Measurements from ENCODE around the gene GLO1. TPM values are rescaled to one million over a fixed set of nuclear protein-coding genes. Genes with fewer than 3 reads are reported as not detected.

The GLO1 gene
- total RNA-seq, 4 donors from 2014 or later: 86.3 to 138 (median 116) TPM

GRCh38 chr6:38637756-38638155 is 65.2 kb downstream of the GLO1 start:
- Histone ChIP-seq H3K27ac (no peak overlapping the region), H3K36me3 (no peaks in the 10 kb centered on the region), H3K9me3 (no peaks in the 10 kb centered on the region), H3K4me3 (no peak overlapping the region), H3K4me1 (peaks cover 28 to 36% of the 10 kb centered on the region in 2 donors), H3K27me3 (no peaks in the 10 kb centered on the region)
- intact Hi-C loops (cut with DNase I; ENCODE audit: low total_unique reads) (no loop called here), in situ Hi-C loops (cut with MboI; ENCODE audit: low sequenced_read_pairs in 4 of 4) (no loop called here)
- DNase-seq (no peak), ATAC-seq (no peak)
- no peak for TF ChIP-seq CTCF (IDR thresholded peaks at IDR 0.05 in 4 of 5, conservative IDR thresholded peaks at IDR 0.05 in 1 of 5)
- no peak for TF ChIP-seq POLR2A (IDR thresholded peaks at IDR 0.05)

GRCh38 chr6:38636027-38636426 is 66.9 kb downstream of the GLO1 start:
- peaks cover 28 to 32% of the 10 kb centered on the region in 2 donors for H3K4me1 ChIP-seq
- H3K9me3 ChIP-seq: no peaks in the 10 kb centered on the region
- H3K36me3 ChIP-seq: no peaks in the 10 kb centered on the region
- no peak for DNase-seq
- H3K27me3 ChIP-seq: no peaks in the 10 kb centered on the region
- ATAC-seq: no peak
- no peak overlapping the region for H3K4me3 ChIP-seq
- in situ Hi-C loops (cut with MboI; ENCODE audit: low sequenced_read_pairs in 4 of 4) (no loop called here), intact Hi-C loops (cut with DNase I; ENCODE audit: low total_unique reads) (no loop called here)
- no peak overlapping the region for H3K27ac ChIP-seq
- TF ChIP-seq CTCF (IDR thresholded peaks at IDR 0.05 in 4 of 5, conservative IDR thresholded peaks at IDR 0.05 in 1 of 5): no peak
- TF ChIP-seq POLR2A (IDR thresholded peaks at IDR 0.05): no peak

GRCh38 chr6:38634518-38634917 is 68.4 kb downstream of the GLO1 start:
- in situ Hi-C loops (cut with MboI; ENCODE audit: low sequenced_read_pairs in 4 of 4) (no loop called here), intact Hi-C loops (cut with DNase I; ENCODE audit: low total_unique reads) (no loop called here)
- H3K27ac ChIP-seq: peak overlapping the region in 1 of 4 donors; percentile 8
- TF ChIP-seq CTCF (IDR thresholded peaks at IDR 0.05 in 4 of 5, conservative IDR thresholded peaks at IDR 0.05 in 1 of 5) (no peak), POLR2A (IDR thresholded peaks at IDR 0.05) (no peak)
- DNase-seq (no peak), ATAC-seq (no peak)
- H3K36me3 ChIP-seq: no peaks in the 10 kb centered on the region
- H3K9me3 ChIP-seq: no peaks in the 10 kb centered on the region
- H3K4me1 ChIP-seq: peaks cover 23 to 25% of the 10 kb centered on the region in 2 donors
- H3K27me3 ChIP-seq: no peaks in the 10 kb centered on the region
- no peak overlapping the region for H3K4me3 ChIP-seq

GRCh38 chr6:38632490-38632889 is 70.5 kb downstream of the GLO1 start:
- Histone ChIP-seq H3K4me1 (peaks cover 14 to 17% of the 10 kb centered on the region in 2 donors), H3K4me3 (no peak overlapping the region), H3K36me3 (no peaks in the 10 kb centered on the region), H3K27me3 (no peaks in the 10 kb centered on the region), H3K9me3 (no peaks in the 10 kb centered on the region), H3K27ac (no peak overlapping the region)
- no peak for DNase-seq
- TF ChIP-seq CTCF (IDR thresholded peaks at IDR 0.05 in 4 of 5, conservative IDR thresholded peaks at IDR 0.05 in 1 of 5) (no peak), POLR2A (IDR thresholded peaks at IDR 0.05) (no peak)
- ATAC-seq: no peak
- in situ Hi-C loops (cut with MboI; ENCODE audit: low sequenced_read_pairs in 4 of 4) (no loop called here), intact Hi-C loops (cut with DNase I; ENCODE audit: low total_unique reads) (no loop called here)

- ATAC-seq (no peak), DNase-seq (no peak)
- in situ Hi-C loops (cut with MboI; ENCODE audit: low sequenced_read_pairs in 4 of 4): no loop called here
- H3K36me3 ChIP-seq: no peaks in the 10 kb centered on the region
- H3K27me3 ChIP-seq: no peaks in the 10 kb centered on the region
- H3K4me3 ChIP-seq: no peak overlapping the region
- intact Hi-C loops (cut with DNase I; ENCODE audit: low total_unique reads): no loop called here
- H3K27ac ChIP-seq: no peak overlapping the region
- H3K4me1 ChIP-seq: peaks cover 14 to 17% of the 10 kb centered on the region in 2 donors
- no peaks in the 10 kb centered on the region for H3K9me3 ChIP-seq
- no peak for TF ChIP-seq CTCF (IDR thresholded peaks at IDR 0.05 in 4 of 5, conservative IDR thresholded peaks at IDR 0.05 in 1 of 5)
- no peak for TF ChIP-seq POLR2A (IDR thresholded peaks at IDR 0.05)
Measured at GRCh38 chr6:38631186-38631783, 71.7 kb downstream of the GLO1 start.
